Hepatocyte (in vitro differentiated cells): ENCODE data around the gene MAN1C1.

Experiments
- EZH2 ChIP-seq: fragments of 200-600 bp; sonication (generic); IDR thresholded peaks from 2 replicates; pipeline ENCODE4 v1.6.1; 2016; ENCODE audit warnings: antibody characterized with exemption, mild to moderate bottlenecking, borderline replicate concordance
- TF ChIP-seq, protein P1 (sequence below): fragments of 200-600 bp; sonication (generic); IDR thresholded peaks from 2 replicates; pipeline ENCODE4 v1.5.1; 2016; ENCODE audit warnings: antibody characterized with exemption, mild to moderate bottlenecking; ENCODE audit not compliant: poor library complexity

- TF ChIP-seq EZH2: no peak
- TF ChIP-seq, protein P1, sequence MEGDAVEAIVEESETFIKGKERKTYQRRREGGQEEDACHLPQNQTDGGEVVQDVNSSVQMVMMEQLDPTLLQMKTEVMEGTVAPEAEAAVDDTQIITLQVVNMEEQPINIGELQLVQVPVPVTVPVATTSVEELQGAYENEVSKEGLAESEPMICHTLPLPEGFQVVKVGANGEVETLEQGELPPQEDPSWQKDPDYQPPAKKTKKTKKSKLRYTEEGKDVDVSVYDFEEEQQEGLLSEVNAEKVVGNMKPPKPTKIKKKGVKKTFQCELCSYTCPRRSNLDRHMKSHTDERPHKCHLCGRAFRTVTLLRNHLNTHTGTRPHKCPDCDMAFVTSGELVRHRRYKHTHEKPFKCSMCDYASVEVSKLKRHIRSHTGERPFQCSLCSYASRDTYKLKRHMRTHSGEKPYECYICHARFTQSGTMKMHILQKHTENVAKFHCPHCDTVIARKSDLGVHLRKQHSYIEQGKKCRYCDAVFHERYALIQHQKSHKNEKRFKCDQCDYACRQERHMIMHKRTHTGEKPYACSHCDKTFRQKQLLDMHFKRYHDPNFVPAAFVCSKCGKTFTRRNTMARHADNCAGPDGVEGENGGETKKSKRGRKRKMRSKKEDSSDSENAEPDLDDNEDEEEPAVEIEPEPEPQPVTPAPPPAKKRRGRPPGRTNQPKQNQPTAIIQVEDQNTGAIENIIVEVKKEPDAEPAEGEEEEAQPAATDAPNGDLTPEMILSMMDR: no peak
Measured at GRCh38 chr1:25651036-25651640, 34.5 kb downstream of the MAN1C1 start.
